Endothelial cell of umbilical vein (primary cell): ENCODE data around the gene CD55. TPM values are rescaled to one million over a fixed set of nuclear protein-coding genes. Genes with fewer than 3 reads are reported as not detected.

Experiments
- BruUV-seq: library from RNA; stranded (reverse); fragments of 400-500 nt; replicated peaks from 2 replicates; lab custom pipeline; 2021; lab: Mats Ljungman, UMichigan
- CTCF ChIA-PET: fragments of 300-600, 350-600 bp; sonication (Branson Sonifier 250); formaldehyde crosslinking; loops from one replicate; lab custom pipeline; 2021; ENCODE audit warnings: antibody characterized with exemption, inconsistent platforms; lab: Charles Lee
- POLR2A ChIA-PET: fragments of 300-600, 350-600 bp; sonication (Branson Sonifier 250); formaldehyde crosslinking; loops from one replicate; lab custom pipeline; 2021; ENCODE audit warnings: antibody characterized with exemption, inconsistent platforms; lab: Charles Lee
- DNase-seq: peaks from one replicate; pipeline ENCODE4 v3.0.0-alpha.2; 2011; ENCODE audit warnings: low read depth, low spot score
- FAIRE-seq: peaks from 2 replicates; lab custom pipeline; 2011; peaks lifted over from hg19 to GRCh38; lab: Jason Lieb, UNC
- H2AFZ ChIP-seq: 2 replicates; pipeline ENCODE4 v1.6.0; 2012; ENCODE audit warnings: low read depth, low read length, control low read depth, inconsistent platforms
- H3K27ac ChIP-seq: 2 replicates; pipeline ENCODE4 v1.5.1; 2011; ENCODE audit warnings: low read depth, mild to moderate bottlenecking, control low read depth, low read length, moderate library complexity; ENCODE audit not compliant: insufficient read depth
- H3K27me3 ChIP-seq, 2 experiments: 2 replicates each; pipeline versions ENCODE4 v1.6.0 to v1.6.1; 2011; ENCODE audit warnings: low read length in 2 of 2, mixed read lengths in 1 of 2; ENCODE audit not compliant: control insufficient read depth in 2 of 2, insufficient read depth in 2 of 2
- H3K36me3 ChIP-seq, 2 experiments: 2 replicates in 1 of 2; 3 replicates in 1 of 2; pipeline ENCODE4 v1.5.1; 2011; ENCODE audit warnings: low read length in 2 of 2, mild to moderate bottlenecking in 1 of 2, moderate library complexity in 1 of 2; ENCODE audit not compliant: control insufficient read depth in 2 of 2, insufficient read depth in 2 of 2; ENCODE audit errors: extremely low read depth in 1 of 2
- H3K4me1 ChIP-seq: 3 replicates; pipeline ENCODE4 v1.5.1; 2011; ENCODE audit warnings: mild to moderate bottlenecking, low read length; ENCODE audit not compliant: control insufficient read depth, insufficient read depth; ENCODE audit errors: extremely low read depth
- H3K4me2 ChIP-seq: 2 replicates; pipeline ENCODE4 v1.6.1; 2011; ENCODE audit warnings: low read length, control low read depth, mixed read lengths; ENCODE audit not compliant: insufficient read depth
- H3K4me3 ChIP-seq, 3 experiments: fragments of 200-600 bp in 1 of 3; sonication (generic), shearing (Covaris generic) in 1 of 3; replicated peaks in 1 of 3; 2 replicates each; pipeline ENCODE4 v1.5.1; 2011 to 2016; ENCODE audit warnings: control low read depth in 3 of 3, low read length in 3 of 3, mild to moderate bottlenecking in 2 of 3, inconsistent platforms in 1 of 3, low read depth in 1 of 3, moderate library complexity in 1 of 3; ENCODE audit not compliant: insufficient read depth in 1 of 3
- H3K79me2 ChIP-seq: 2 replicates; pipeline ENCODE4 v1.6.0; 2012; ENCODE audit warnings: low read length, inconsistent platforms; ENCODE audit not compliant: control insufficient read depth, insufficient read depth
- H3K9ac ChIP-seq: replicated peaks from 2 replicates; pipeline ENCODE3; 2011; ENCODE audit warnings: low read length, control low read depth; ENCODE audit not compliant: insufficient read depth; ENCODE audit errors: extremely low read depth
- H3K9me1 ChIP-seq: replicated peaks from 3 replicates; pipeline ENCODE4 v1.6.0; 2011; ENCODE audit warnings: mild to moderate bottlenecking, low read length; ENCODE audit not compliant: control insufficient read depth, insufficient read depth; ENCODE audit errors: extremely low read depth
- H3K9me3 ChIP-seq: replicated peaks from 2 replicates; pipeline ENCODE4 v1.5.1; 2012; ENCODE audit warnings: low read length, inconsistent platforms; ENCODE audit not compliant: control insufficient read depth, insufficient read depth
- H4K20me1 ChIP-seq: replicated peaks from 2 replicates; pipeline ENCODE3; 2011; ENCODE audit warnings: mild to moderate bottlenecking, low read length; ENCODE audit not compliant: control insufficient read depth, insufficient read depth; ENCODE audit errors: extremely low read depth
- JUN ChIP-seq: IDR thresholded peaks from 2 replicates; pipeline ENCODE4 v1.6.1; 2011; ENCODE audit warnings: borderline replicate concordance, low read depth; ENCODE audit not compliant: insufficient read length, insufficient read depth
- POLR2AphosphoS5 ChIP-seq: IDR thresholded peaks from 2 replicates; pipeline ENCODE4 v1.6.1; 2012; ENCODE audit warnings: low read depth, mild to moderate bottlenecking, control low read depth, low read length, moderate library complexity; ENCODE audit not compliant: insufficient read depth
- dilution Hi-C: fragments of 300-500 bp; cut with MboI; formaldehyde crosslinking; loops from one replicate; pipeline ENCODE4 v1.15.0; 2019; ENCODE audit warnings: low sequenced_read_pairs; ENCODE audit not compliant: extremely low pct_ligation_motif_present
- intact Hi-C: fragments of 100-400 bp; cut with micrococcal nuclease; formaldehyde crosslinking; loops from one replicate; pipeline ENCODE4 v1.10.0; 2022
- polyA plus RNA-seq, 4 experiments: library from polyadenylated mRNA; depleted of rRNA in 3 of 4; stranded (reverse) in 3 of 4; unstranded in 1 of 4; fragments of >200 nt; gene quantifications; 2 replicates each; pipeline versions ENCODE4 v1.2.1 to v1.2.3, GENCODE V29; 2011 to 2012; ENCODE audit warnings: missing spikeins in 1 of 4
- total RNA-seq: library from RNA; stranded (reverse); gene quantifications from 2 replicates; pipeline ENCODE4 v1.2.3, GENCODE V29; 2021
- TF ChIP-seq, protein P1 (sequence below): IDR thresholded peaks from 2 replicates; pipeline ENCODE4 v1.6.1; 2011; ENCODE audit not compliant: insufficient read depth, insufficient read length
- TF ChIP-seq, protein P2 (sequence below), 2 donors: IDR thresholded peaks; 1 replicate in 1 of 2; 2 replicates in 1 of 2; pipeline ENCODE4 v1.5.1; 2011; ENCODE audit warnings: low read length in 2 of 2, mild to moderate bottlenecking in 2 of 2, moderate library complexity in 2 of 2, control low read depth in 1 of 2, inconsistent platforms in 1 of 2, low read depth in 1 of 2; ENCODE audit not compliant: insufficient read depth in 1 of 2; ENCODE audit errors: extremely low read depth in 1 of 2

CD55 gene
- total and polyA plus RNA-seq, 2 donors (not counting 3 experiments of a cell fraction or from before 2014, with no cell fraction given) = 111 to 179 TPM

DNA sequence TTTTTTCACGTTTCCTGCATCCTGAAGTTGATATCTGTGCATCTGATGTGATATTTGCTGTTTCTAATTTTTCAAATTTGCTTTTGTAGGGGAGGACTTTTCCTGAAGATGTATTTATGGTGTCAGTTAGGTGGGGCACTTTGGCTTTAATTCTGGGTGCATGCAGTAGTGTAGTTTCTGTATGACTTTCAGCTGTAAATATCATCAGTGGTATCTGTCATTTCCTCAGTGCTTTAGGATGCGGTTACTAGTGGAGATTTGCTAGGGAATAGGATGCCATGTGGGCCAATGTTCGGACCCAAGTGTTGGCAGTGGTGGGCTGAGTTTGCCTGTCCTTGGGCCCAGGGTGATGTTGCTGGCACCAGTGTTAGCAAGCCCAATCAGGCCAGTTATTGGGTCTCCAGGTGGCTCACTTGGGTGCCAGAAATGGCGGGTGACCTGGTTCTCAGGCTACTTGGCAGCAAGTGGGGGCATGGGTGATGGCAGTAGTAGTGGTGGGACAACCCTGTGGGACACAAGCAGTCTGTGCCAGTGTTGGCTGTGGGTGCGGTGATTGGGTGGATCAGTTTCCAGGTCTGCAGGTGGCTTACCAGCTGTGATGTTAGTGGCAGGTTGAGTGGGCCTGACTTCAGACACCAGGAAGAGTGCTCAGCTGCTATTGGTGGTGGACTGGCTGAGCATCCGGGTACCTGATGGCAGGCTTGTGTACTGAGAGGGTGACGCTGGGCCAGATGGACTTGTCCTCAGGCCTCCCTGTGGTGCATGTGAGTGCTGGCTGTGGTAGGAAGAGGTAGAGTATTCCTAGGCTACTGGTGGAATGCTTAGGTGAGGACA is 24.4 kb downstream of the CD55 start:
- Histone ChIP-seq H3K9me1 (no peaks in the 10 kb centered on the region), H4K20me1 (no peaks in the 10 kb centered on the region), H3K27ac (no peak overlapping the region), H3K36me3 (peaks cover 9 to 12% of the 10 kb centered on the region in 2 experiments), H3K27me3 (no peaks in the 10 kb centered on the region), H3K4me3 (no peak overlapping the region), H3K4me1 (no peaks in the 10 kb centered on the region), H3K79me2 (peaks cover 29% of the 10 kb centered on the region), H2AFZ (no peak overlapping the region), H3K4me2 (no peak overlapping the region), H3K9ac (no peak overlapping the region), H3K9me3 (no peaks in the 10 kb centered on the region)
- ChIA-PET CTCF (no interaction called here), POLR2A (no interaction called here)
- FAIRE-seq = no peak
- TF ChIP-seq POLR2AphosphoS5 = no peak
- no peak for TF ChIP-seq JUN
- TF ChIP-seq, protein P1, sequence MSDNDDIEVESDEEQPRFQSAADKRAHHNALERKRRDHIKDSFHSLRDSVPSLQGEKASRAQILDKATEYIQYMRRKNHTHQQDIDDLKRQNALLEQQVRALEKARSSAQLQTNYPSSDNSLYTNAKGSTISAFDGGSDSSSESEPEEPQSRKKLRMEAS = no peak
- TF ChIP-seq, protein P2, sequence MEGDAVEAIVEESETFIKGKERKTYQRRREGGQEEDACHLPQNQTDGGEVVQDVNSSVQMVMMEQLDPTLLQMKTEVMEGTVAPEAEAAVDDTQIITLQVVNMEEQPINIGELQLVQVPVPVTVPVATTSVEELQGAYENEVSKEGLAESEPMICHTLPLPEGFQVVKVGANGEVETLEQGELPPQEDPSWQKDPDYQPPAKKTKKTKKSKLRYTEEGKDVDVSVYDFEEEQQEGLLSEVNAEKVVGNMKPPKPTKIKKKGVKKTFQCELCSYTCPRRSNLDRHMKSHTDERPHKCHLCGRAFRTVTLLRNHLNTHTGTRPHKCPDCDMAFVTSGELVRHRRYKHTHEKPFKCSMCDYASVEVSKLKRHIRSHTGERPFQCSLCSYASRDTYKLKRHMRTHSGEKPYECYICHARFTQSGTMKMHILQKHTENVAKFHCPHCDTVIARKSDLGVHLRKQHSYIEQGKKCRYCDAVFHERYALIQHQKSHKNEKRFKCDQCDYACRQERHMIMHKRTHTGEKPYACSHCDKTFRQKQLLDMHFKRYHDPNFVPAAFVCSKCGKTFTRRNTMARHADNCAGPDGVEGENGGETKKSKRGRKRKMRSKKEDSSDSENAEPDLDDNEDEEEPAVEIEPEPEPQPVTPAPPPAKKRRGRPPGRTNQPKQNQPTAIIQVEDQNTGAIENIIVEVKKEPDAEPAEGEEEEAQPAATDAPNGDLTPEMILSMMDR (IDR thresholded peaks at IDR 0.05; ENCODE audit: extremely low read depth in 1 of 2, insufficient read depth in 1 of 2, low read depth in 1 of 2, low read length in 2 of 2) = no peak
- no peak for DNase-seq
- dilution Hi-C loops (no loop called here), intact Hi-C loops (no loop called here)
- BruUV-seq = no TSS peak
